GM12891 (cell line): ENCODE data around the gene TRAPPC10.
"Not testable (repeated sequence)": the region's sequence is repeated elsewhere in the genome, so short reads cannot be mapped to it uniquely, and the experiment has no call there.

Experiments
- DNase-seq: peaks from one replicate; pipeline ENCODE4 v3.0.0; 2011; ENCODE audit warnings: low spot score; ENCODE audit not compliant: insufficient read length
- FAIRE-seq: peaks from 2 replicates; lab custom pipeline; 2011; peaks lifted over from hg19 to GRCh38; lab: Jason Lieb, UNC

The TRAPPC10 gene

GRCh38 chr21:44142470-44142869, 130.4 kb downstream of the TRAPPC10 start:
- DNase-seq, FAIRE-seq: not testable (repeated sequence)

DNA sequence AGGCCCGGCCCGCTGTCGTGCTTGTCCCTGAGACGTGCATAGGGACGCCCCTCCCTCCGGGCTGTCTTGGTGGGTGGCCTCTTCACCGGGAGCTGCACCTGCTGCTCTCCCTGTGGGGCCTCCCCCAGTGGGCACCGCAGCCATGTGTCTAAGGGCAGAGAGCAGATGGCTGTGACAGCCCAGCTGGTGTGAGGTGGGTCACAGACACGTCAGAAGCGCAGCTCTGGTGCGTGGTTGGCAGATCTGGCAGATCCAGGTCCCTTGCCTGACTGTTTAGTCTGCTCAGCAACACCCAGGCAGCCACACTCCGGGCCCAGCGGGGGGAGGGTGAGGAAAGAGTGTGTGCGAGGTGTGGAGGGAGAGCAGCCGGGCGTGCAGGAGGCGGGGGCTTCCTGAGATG, 131.3 kb downstream of the TRAPPC10 start:
- FAIRE-seq: peak; percentile 99
- DNase-seq: not testable (repeated sequence)

DNA sequence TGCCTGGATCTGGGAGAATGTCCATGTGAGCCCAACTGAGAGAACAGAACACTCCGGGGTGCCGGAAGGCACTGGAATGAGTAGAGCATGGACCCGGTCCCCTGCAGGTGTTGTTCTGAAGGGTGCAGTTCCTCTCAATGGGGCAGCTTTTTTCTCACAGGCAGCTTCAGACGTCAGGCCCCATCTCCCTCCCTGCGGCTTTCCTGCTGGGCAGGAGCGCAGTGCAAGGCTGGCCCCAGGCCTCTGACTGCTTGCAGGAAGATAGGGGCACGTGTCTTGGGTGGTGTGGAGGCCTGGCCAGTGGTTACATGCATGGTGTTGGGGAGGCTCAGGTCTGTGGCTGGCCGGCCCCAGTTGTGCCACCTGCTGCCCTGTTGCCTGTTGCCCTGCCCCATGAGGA, 131.9 kb downstream of the TRAPPC10 start:
- FAIRE-seq, DNase-seq: not testable (repeated sequence)

DNA sequence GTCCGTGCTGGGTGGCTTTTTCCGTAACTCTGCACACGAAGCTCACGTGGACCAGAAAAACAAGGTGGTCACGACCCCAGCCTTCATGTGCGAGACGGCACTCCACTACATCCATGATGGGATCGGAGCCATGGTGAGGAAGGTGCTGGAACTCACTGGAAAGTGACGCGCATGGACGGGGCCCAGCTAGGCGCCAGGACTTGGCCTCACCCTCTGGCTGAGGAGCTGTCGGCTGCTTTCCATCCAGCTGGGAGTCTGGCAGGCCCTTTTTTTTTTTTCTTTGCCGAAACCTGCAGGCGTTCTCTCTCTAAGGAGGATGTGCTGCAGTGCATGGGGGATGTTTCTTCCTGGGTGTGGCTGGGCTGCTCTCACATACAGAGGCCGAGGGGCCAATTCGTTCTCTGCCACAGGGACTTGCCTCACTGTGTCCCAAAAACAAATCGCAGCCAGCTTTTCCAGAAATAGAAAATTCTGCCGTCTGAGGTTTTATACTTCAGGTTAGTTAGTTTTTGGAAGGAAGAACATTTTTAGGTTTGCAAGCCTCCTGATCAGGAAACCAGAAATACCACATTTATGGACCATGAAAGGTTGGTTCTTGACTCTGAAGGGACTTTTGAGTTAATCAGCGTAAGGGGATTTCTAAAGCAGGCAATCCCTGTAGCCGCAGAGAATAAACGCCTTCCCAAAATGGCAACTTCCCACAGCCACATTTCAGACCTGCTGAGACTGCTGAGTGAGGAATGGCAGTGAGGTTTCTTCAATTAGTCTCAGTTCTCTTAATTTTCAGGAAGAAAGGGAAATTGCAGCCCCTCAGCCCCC, 132.9 kb downstream of the TRAPPC10 start:
- FAIRE-seq, DNase-seq: not testable (repeated sequence)

- not testable (repeated sequence) for FAIRE-seq, DNase-seq
These were observed 133.5 kb downstream of the TRAPPC10 start for GRCh38 chr21:44145616-44146015.

- not testable (repeated sequence) for DNase-seq, FAIRE-seq
These were observed 135.0 kb downstream of the TRAPPC10 start for GRCh38 chr21:44147108-44147507.

DNA sequence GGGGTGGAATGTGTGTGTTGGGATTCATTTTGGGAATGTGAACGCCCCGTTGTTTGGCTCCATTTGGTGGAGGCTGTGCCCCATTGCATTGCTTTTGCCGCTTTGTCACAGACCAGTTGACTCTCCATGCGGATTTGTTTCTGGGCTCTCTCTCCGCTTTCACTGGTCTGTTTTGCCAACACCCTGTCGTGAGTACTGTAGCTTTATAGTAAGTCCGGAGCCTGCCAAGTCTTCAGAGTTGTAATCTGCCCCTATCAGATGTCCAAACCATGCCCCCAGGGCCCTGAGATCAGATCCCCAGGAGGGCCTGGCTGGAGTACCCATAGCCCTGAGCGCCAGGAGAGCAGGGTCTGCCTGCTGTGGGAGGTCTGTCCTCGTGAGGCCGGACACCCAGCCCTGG, 138.1 kb downstream of the TRAPPC10 start:
- not testable (repeated sequence) for FAIRE-seq, DNase-seq

DNA sequence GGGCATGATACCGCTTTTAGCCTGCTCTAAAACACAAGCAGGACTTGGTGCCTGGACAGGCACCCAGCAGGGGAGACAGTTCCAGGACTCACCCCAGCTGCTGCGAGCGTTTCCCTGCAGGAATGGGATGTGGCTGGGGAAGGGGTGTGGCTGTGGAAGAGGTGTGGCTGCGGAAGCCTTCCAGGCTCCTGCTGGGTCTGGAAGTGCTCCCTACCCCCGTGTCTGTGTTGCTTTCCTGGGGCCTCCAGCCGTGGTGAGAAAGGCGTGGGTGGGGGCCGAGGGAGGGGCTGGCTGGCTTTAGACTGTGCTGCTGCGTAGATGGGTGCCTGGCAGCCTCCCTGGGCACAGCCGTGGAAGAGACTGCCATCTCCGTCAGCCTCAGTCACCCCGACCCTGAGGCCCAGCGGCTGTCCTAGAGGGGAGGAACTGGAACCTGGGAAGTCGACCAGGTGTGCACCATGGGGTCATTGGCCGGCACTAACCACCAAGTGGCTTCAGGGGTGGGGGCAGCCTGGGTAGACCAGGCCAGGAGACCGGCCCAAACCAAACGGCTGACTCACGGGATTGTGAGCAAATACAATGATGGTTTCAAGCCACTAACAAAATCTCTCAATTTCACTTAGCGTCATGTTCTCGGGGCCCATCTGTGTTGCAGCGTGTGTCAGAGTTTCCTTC, 141.2 kb downstream of the TRAPPC10 start:
- peak; percentile 9 for FAIRE-seq
- DNase-seq: not testable (repeated sequence)

- peak; percentile 85 for FAIRE-seq
These were observed 141.8 kb downstream of the TRAPPC10 start for GRCh38 chr21:44153889-44154228.

DNA sequence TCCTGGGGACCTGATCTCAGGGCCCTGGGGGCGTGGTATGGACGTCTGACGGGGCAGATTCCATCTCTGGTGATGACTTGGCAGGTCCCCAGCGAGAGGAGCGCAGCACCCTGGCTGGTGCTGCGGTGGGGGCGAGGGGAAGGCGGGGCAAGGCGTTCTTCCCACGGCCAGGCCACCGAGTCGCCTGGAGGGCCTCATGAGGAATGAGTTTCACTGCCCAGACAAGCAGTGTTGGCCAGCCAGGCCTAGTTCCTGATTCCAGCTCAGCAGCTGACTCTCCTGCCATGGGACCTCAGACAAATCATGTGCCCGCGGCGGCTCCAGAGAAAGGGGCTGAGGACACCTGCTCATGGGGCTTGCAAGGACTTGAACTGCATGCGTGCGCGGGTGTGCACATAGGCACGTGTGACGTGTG, 142.7 kb downstream of the TRAPPC10 start:
- FAIRE-seq: not testable (repeated sequence)

More at GRCh38 chr21:44153889-44154228, 141.8 kb downstream of the TRAPPC10 start:
- DNase-seq: not testable (repeated sequence)

DNA sequence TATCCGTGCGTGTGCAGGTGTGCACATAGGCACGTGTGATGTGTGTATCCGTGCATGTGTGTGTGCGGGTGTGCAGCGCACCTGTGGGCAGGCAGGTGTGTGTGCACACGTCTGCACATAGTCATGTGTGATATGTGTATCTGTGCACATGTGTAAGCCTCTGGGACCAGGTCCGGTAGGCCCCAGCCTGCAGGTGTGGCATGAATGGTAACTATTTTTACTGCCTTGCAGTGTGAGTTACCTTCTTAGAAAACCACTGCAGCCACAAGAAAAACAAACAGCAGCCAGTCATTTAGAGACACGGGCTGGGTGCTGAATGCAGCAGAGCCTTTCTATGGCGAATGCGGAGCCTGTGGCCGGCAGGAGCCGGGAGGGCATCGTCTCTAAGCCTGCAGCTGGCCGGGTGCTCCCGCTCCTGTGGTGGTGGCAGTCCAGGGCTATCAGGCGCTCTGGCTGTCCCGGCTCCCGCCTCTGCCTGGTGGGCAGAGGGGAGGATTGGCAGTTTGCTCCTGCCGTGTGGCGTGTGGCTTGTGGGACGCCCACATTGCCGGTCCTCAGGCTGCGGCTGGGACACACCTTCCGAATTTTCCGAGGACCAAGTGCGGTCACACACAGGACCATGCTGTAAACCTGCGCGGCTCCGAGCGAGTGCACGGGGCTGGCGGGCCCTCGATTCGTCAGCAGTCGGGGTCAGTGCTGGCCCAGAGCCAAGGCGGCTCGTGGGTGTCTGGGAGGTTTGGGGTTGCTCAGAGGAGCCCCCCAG, 143.3 kb downstream of the TRAPPC10 start:
- peak; percentile 99 for FAIRE-seq
- not testable (repeated sequence) for DNase-seq

More for the DNA sequence above, 142.7 kb downstream of the TRAPPC10 start:
- not testable (repeated sequence) for DNase-seq

- FAIRE-seq, DNase-seq: not testable (repeated sequence)
These were observed 143.9 kb downstream of the TRAPPC10 start for GRCh38 chr21:44155994-44156380.
